ENCODE results near the gene SORL1-AS1.
"Not testable (repeated sequence)": the region's sequence is repeated elsewhere in the genome, so short reads cannot be mapped to it uniquely, and the experiment has no call there.

The SORL1-AS1 gene

GRCh38 chr11:121426476-121427399 is 26.0 kb downstream of the SORL1-AS1 start:
- DNase-seq = no peak

GRCh38 chr11:121425828-121426227 is 26.9 kb downstream of the SORL1-AS1 start:
- no peak for DNase-seq

- DNase-seq = no peak
Observed at GRCh38 chr11:121422675-121423074, 30.1 kb downstream of the SORL1-AS1 start.

- DNase-seq = no peak
Observed at GRCh38 chr11:121421149-121421901, 31.4 kb downstream of the SORL1-AS1 start.

- no peak for DNase-seq
Observed at GRCh38 chr11:121420398-121420797, 32.4 kb downstream of the SORL1-AS1 start.

- no peak for DNase-seq
Observed at GRCh38 chr11:121419836-121420235, 32.9 kb downstream of the SORL1-AS1 start.

GRCh38 chr11:121418625-121419114 is 34.1 kb downstream of the SORL1-AS1 start:
- DNase-seq = no peak

- DNase-seq = no peak
Observed at GRCh38 chr11:121417607-121418006, 35.2 kb downstream of the SORL1-AS1 start.

- DNase-seq = no peak
Observed at GRCh38 chr11:121417055-121417551, 35.7 kb downstream of the SORL1-AS1 start.

GRCh38 chr11:121415856-121416255 is 36.9 kb downstream of the SORL1-AS1 start:
- no peak for DNase-seq

- DNase-seq = no peak
Observed at GRCh38 chr11:121414141-121414913, 38.4 kb downstream of the SORL1-AS1 start.

- DNase-seq = no peak
Observed at GRCh38 chr11:121412711-121413415, 39.9 kb downstream of the SORL1-AS1 start.

- no peak for DNase-seq
Observed at GRCh38 chr11:121412000-121412587, 40.7 kb downstream of the SORL1-AS1 start.

- not testable (repeated sequence) for DNase-seq
Observed at GRCh38 chr11:121411330-121411729, 41.4 kb downstream of the SORL1-AS1 start.

GRCh38 chr11:121410041-121410440 is 42.7 kb downstream of the SORL1-AS1 start:
- not testable (repeated sequence) for DNase-seq

GRCh38 chr11:121408830-121409229 is 43.9 kb downstream of the SORL1-AS1 start:
- no peak for DNase-seq

GRCh38 chr11:121406291-121406690 is 46.5 kb downstream of the SORL1-AS1 start:
- no peak for DNase-seq

- DNase-seq = no peak
Observed at GRCh38 chr11:121405646-121406045, 47.1 kb downstream of the SORL1-AS1 start.

- DNase-seq = no peak
Observed at GRCh38 chr11:121394785-121395184, 58.0 kb downstream of the SORL1-AS1 start.

GRCh38 chr11:121393855-121394254 is 58.9 kb downstream of the SORL1-AS1 start:
- DNase-seq = no peak

GRCh38 chr11:121391914-121392313 is 60.9 kb downstream of the SORL1-AS1 start:
- no peak for DNase-seq

- no peak for DNase-seq
Observed at GRCh38 chr11:121389651-121390050, 63.1 kb downstream of the SORL1-AS1 start.

Measured in NCI-H187 (cell line).